ENCODE measurements around the gene ADAMTSL5.
"Not testable (repeated sequence)": the region's sequence is repeated elsewhere in the genome, so short reads cannot be mapped to it uniquely, and the experiment has no call there.

ADAMTSL5 gene

GRCh38 chr19:1529430-1529816 lies 16.6 kb upstream of the ADAMTSL5 start:
- no peak for DNase-seq

GRCh38 chr19:1528596-1529429 lies 16.0 kb upstream of the ADAMTSL5 start:
- DNase-seq: no peak

GRCh38 chr19:1527650-1528309 lies 15.0 kb upstream of the ADAMTSL5 start:
- DNase-seq: no peak

- DNase-seq: no peak
Measured at GRCh38 chr19:1526979-1527649, 14.3 kb upstream of the ADAMTSL5 start.

GRCh38 chr19:1526066-1526778 lies 13.4 kb upstream of the ADAMTSL5 start:
- DNase-seq: no peak

GRCh38 chr19:1525343-1525742 lies 12.5 kb upstream of the ADAMTSL5 start:
- DNase-seq: no peak

GRCh38 chr19:1524972-1525325 lies 12.1 kb upstream of the ADAMTSL5 start:
- no peak for DNase-seq

- DNase-seq: no peak
Measured at GRCh38 chr19:1524287-1524971, 11.6 kb upstream of the ADAMTSL5 start.

GRCh38 chr19:1523412-1524286 lies 10.8 kb upstream of the ADAMTSL5 start, which contains the start of gene PLK5:
Gene PLK5 (plus strand): TSS chr19:1524077. CDS start chr19:1526997, 2,920 bp downstream.
- DNase-seq: no peak

GRCh38 chr19:1522838-1523237 lies 10.0 kb upstream of the ADAMTSL5 start:
- no peak for DNase-seq

GRCh38 chr19:1522061-1522460 lies 9.2 kb upstream of the ADAMTSL5 start:
- no peak for DNase-seq

- peak; percentile 43 to 61 for DNase-seq
Measured at GRCh38 chr19:1521636-1522035, 8.8 kb upstream of the ADAMTSL5 start.

GRCh38 chr19:1520203-1520780 lies 7.5 kb upstream of the ADAMTSL5 start:
- DNase-seq: no peak

GRCh38 chr19:1519802-1520201 lies 7.0 kb upstream of the ADAMTSL5 start:
- not testable (repeated sequence) for DNase-seq

- DNase-seq: no peak
Measured at GRCh38 chr19:1518471-1518870, 5.7 kb upstream of the ADAMTSL5 start.

GRCh38 chr19:1516395-1516753 lies 3.6 kb upstream of the ADAMTSL5 start:
- peak in 1 of 2 experiments; percentile 29 for DNase-seq

GRCh38 chr19:1514986-1515721 lies 2.3 kb upstream of the ADAMTSL5 start:
- no peak for DNase-seq

GRCh38 chr19:1514295-1514661 lies 1.5 kb upstream of the ADAMTSL5 start:
- no peak for DNase-seq

- DNase-seq: no peak
Measured at GRCh38 chr19:1513499-1514294, 878 bp upstream of the ADAMTSL5 start.
